ENCODE results near the gene MAFG.

DNA sequence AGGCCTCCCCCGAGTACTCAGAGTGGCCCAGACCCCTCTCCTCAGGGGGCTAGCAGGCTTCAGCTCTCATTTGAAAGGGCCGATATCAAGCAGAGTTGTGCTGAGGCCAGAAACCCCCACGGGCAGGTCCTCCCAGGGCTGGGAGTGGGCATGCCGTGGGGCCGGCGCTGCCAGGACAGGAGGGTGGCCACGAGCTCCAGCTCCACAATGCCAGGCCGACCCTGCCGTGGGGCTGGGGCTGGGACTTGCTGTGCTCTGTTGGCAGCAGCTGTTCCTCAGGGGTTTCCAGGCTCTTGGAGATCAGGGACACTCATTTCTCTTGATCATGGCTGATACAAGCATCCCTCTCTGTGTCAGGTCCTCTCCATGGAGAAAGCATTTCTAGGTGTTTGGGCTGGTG lies 28.6 kb downstream of the MAFG start:
- TF ChIP-seq JUN (CRISPR knock-in tag; IDR thresholded peaks at IDR 0.05) (no peak), ZBTB21 (CRISPR knock-in tag; IDR thresholded peaks at IDR 0.05; ENCODE audit: borderline replicate concordance) (no peak), NR2C2 (CRISPR knock-in tag; IDR thresholded peaks at IDR 0.05) (no peak), IRF2 (CRISPR knock-in tag; IDR thresholded peaks at IDR 0.05; ENCODE audit: borderline replicate concordance, low read depth) (no peak), SP1 (CRISPR knock-in tag; conservative IDR thresholded peaks at IDR 0.05) (no peak), SMAD3 (CRISPR knock-in tag; IDR thresholded peaks at IDR 0.05; ENCODE audit: borderline replicate concordance) (no peak), FOXJ3 (CRISPR knock-in tag; IDR thresholded peaks at IDR 0.05; ENCODE audit: borderline replicate concordance) (no peak)
- TF ChIP-seq, protein P1, sequence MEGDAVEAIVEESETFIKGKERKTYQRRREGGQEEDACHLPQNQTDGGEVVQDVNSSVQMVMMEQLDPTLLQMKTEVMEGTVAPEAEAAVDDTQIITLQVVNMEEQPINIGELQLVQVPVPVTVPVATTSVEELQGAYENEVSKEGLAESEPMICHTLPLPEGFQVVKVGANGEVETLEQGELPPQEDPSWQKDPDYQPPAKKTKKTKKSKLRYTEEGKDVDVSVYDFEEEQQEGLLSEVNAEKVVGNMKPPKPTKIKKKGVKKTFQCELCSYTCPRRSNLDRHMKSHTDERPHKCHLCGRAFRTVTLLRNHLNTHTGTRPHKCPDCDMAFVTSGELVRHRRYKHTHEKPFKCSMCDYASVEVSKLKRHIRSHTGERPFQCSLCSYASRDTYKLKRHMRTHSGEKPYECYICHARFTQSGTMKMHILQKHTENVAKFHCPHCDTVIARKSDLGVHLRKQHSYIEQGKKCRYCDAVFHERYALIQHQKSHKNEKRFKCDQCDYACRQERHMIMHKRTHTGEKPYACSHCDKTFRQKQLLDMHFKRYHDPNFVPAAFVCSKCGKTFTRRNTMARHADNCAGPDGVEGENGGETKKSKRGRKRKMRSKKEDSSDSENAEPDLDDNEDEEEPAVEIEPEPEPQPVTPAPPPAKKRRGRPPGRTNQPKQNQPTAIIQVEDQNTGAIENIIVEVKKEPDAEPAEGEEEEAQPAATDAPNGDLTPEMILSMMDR (IDR thresholded peaks at IDR 0.05), result no peak
- TF ChIP-seq, protein P2, sequence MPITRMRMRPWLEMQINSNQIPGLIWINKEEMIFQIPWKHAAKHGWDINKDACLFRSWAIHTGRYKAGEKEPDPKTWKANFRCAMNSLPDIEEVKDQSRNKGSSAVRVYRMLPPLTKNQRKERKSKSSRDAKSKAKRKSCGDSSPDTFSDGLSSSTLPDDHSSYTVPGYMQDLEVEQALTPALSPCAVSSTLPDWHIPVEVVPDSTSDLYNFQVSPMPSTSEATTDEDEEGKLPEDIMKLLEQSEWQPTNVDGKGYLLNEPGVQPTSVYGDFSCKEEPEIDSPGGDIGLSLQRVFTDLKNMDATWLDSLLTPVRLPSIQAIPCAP (CRISPR knock-in tag; IDR thresholded peaks at IDR 0.05), result no peak
- TF ChIP-seq, protein P3, sequence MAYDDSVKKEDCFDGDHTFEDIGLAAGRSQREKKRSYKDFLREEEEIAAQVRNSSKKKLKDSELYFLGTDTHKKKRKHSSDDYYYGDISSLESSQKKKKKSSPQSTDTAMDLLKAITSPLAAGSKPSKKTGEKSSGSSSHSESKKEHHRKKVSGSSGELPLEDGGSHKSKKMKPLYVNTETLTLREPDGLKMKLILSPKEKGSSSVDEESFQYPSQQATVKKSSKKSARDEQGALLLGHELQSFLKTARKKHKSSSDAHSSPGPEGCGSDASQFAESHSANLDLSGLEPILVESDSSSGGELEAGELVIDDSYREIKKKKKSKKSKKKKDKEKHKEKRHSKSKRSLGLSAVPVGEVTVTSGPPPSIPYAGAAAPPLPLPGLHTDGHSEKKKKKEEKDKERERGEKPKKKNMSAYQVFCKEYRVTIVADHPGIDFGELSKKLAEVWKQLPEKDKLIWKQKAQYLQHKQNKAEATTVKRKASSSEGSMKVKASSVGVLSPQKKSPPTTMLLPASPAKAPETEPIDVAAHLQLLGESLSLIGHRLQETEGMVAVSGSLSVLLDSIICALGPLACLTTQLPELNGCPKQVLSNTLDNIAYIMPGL (CRISPR knock-in tag; IDR thresholded peaks at IDR 0.05), result no peak

Measured in WTC11 (cell line).